Prostate gland (tissue), 2 donors: Measurements from ENCODE around the gene ODAD3.

Experiments used
- CTCF ChIP-seq, 4 experiments: fragments of 200-600 bp in 2 of 4; fragments of 450-650 bp in 2 of 4; sonication (generic) in 2 of 4; IDR thresholded peaks; 1 replicate in 3 of 4; 2 replicates in 1 of 4; pipeline ENCODE4 v1.5.1; 2016 to 2019; ENCODE audit warnings: antibody characterized with exemption in 4 of 4, mild to moderate bottlenecking in 2 of 4, moderate library complexity in 2 of 4
- POLR2A ChIP-seq: fragments of 450-650 bp; IDR thresholded peaks from one replicate; pipeline ENCODE4 v1.6.1; 2016; ENCODE audit warnings: antibody characterized with exemption, mild to moderate bottlenecking

- TF ChIP-seq CTCF (IDR thresholded peaks at IDR 0.05) (no peak), POLR2A (no peak)
These were observed 48.6 kb upstream of the ODAD3 start for GRCh38 chr19:11483366-11484111.
